GM18867 (cell line): ENCODE measurements around the gene GDI1.
"Not testable (repeated sequence)": the region's sequence is repeated elsewhere in the genome, so short reads cannot be mapped to it uniquely, and the experiment has no call there.

Experiments
- ATAC-seq: cut with Tn5 transposase; IDR thresholded peaks from one replicate; pipeline ENCODE4 v1.9.1; 2021; ENCODE audit warnings: mild to moderate bottlenecking, moderate library complexity; ENCODE audit not compliant: unreplicated experiment

Gene GDI1

GRCh38 chrX:154436983-154437752, at the start of gene GDI1:
GDI1 (plus strand) TSS chrX:154437154; CDS start chrX:154437255, 101 bp downstream.
- peak; percentile 38 for ATAC-seq

DNA sequence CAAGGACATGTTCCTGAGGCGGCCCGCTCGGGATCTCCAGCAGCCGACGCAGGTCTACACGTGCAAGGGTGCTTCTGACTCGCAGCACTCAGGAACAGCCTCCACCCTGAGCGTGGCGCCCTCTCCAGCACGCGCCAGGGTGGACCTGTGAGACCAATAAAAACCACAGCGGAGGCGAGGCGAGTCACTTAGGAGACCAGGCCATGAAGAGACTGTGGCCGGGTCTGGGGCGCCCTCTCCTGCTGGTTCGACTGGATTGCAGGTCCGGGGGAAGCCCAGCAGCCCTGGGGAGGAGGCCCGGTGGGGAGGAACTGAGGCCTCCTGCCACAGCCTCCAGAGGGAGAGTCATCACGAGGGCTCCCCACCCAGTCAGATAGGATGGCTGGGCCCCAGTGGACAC, 48.9 kb upstream of the GDI1 start:
- peak; percentile 30 for ATAC-seq

DNA sequence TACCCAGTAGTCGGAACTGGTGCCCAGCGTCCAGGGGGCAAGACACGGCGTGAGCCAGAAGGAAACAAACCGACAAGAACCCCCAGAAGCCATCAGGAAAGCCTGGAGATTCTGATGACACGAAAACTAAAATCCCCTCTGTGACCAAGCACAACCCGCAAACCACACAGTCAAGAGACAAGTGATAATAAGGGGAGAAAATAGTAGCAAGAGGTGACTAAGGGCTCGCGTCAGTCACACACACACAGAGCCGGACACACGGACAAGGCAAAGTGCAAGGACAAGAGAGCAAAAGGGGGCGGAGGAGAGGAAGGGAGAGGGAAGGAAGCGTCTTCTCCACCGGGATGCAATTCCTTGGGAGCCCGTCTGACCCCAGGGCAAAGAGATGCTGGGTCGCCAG, 48.3 kb upstream of the GDI1 start:
- not testable (repeated sequence) for ATAC-seq

- peak; percentile 67 for ATAC-seq
Observed at GRCh38 chrX:154389812-154390747, 46.9 kb upstream of the GDI1 start.

DNA sequence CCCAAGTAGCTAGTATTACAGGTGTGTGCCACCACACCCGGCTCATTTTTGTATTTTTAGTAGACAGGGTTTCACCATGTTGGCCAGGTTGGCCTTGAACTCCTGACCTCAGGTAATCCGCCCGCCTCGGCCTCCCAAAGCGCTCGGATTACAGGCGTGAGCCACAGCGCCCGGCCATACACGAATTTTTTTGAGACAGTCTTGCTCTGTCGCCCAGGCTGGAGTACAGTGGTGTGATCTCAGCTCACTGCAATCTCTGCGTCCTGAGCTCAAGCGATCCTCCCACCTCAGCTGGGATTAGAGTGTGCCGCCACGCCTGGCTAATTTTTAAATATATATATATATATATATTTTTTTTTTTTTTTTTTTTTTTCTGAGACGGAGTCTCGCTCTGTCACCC, 40.6 kb upstream of the GDI1 start:
- ATAC-seq, result not testable (repeated sequence)

- peak; percentile 47 for ATAC-seq
Observed at GRCh38 chrX:154396973-154397887, 39.7 kb upstream of the GDI1 start.

GRCh38 chrX:154397888-154398667, 38.9 kb upstream of the GDI1 start, which contains the start of gene RPL10:
RPL10 (plus strand) TSS chrX:154398377; CDS start chrX:154398520, 143 bp downstream.
- peak; percentile 72 for ATAC-seq

DNA sequence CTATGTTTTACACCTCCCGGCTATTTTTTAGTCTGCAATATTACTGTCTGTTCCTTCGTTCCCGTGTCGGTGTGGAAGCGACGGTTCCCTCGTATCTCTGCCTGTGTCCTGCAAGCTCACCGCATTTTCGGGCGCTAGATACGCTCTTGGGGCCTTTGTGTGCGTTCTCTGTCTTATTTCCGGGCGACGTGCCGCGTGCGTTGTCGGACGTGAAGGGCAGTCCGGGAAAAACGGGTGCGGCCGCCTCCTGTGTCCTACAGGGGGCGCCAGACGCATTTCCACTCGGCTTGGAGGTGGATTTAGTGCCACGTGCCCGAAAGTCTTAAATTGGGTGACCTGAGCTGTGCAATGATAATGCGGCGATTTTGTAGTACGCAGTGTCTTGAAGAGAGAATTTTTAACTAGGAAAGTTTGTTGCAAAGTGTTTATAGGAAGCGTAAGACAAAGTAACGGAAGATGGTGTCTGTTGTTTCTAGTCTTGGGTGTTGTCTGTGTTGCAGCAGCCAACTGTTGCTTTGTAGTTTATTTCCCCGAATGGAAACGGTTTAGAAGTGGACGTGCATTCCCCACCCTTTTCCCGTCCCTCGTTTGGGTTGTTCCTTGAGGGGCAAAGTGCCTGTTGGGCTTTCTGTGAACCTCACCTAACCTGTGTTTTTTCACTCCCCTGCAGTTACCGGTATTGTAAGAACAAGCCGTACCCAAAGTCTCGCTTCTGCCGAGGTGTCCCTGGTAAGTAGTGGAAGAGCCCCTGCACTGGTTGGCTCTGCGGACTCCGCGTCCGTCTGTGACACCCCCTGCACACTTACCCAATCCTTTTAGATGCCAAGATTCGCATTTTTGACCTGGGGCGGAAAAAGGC, 38.1 kb upstream of the GDI1 start:
- peak; percentile 22 for ATAC-seq

DNA sequence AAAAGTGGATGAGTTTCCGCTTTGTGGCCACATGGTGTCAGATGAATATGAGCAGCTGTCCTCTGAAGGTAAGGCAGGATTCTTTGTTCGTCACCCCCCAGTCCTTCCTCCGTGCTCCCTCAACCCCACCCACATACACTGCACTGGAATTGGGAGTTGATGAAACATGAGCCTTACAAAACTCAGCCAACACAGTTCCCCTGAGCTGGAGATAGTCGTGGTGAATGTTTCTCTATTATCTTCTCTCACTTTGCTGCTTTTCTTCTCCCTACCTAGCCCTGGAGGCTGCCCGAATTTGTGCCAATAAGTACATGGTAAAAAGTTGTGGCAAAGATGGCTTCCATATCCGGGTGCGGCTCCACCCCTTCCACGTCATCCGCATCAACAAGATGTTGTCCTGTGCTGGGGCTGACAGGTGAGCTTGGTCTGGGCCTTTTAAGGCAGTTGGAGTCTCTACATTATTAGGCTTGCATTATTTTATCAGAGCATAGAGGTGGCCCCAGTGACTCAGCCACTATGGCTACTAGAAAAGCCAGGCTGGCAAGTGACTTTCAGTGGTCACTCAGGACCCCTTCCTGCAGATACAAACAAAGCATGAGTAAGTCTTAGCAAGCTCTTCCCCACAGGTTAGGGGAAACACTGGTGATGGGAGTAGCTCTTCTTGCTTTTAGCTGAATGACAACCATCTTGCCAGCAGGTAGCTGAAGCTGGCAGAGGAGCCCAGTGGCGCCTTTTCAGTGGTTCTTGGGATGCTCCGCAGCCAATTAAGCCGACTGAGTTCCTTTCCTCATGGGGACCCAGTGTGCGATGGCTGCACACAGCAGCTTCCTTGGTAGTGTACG, 37.2 kb upstream of the GDI1 start:
- ATAC-seq, result no peak

DNA sequence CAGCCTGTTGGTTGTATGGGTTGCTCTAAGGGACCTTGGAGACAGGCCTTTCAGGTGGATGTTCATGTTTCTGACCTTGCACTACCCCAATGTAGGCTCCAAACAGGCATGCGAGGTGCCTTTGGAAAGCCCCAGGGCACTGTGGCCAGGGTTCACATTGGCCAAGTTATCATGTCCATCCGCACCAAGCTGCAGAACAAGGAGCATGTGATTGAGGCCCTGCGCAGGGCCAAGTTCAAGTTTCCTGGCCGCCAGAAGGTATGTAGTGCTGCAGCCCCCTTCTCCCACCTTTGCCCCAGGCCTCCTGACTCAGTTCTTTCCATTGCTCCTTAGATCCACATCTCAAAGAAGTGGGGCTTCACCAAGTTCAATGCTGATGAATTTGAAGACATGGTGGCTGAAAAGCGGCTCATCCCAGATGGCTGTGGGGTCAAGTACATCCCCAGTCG, 36.6 kb upstream of the GDI1 start:
- ATAC-seq, result not testable (repeated sequence)

DNA sequence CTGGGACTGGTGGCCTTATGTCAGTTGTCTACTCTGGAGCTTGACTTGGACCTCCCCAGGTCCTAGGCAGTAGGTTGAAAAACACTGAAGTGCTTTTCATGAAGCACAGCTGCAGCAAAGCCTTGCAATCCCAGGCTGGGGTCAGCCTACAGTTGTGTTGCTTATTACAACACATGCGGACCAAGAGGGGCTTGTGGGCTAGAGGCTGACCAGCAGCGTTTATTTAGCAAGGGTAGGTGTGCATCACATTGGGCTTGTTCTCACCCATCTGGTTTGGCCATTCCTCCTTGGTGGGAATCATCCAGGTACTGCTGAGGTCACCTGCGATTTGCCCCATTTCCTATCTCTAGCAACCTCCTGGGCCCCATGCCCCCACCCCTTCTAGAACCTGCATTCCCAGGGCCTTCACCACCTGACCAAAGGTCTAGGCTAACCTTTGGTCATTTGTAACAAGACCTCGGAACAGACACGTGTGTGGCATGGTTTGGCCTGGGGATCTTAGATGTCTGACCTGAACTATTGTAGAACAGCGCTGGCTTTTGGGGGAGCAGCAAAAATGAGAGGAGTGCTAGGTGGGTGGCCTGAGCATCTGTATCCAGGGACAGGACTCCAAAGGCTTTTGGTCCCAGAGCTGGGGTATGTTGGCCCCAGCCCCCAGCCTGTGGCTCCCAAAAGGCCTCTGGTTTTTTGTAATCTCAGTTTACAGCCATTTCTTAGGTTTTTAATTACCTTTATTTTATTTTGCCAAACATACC, 35.7 kb upstream of the GDI1 start:
- no peak for ATAC-seq

DNA sequence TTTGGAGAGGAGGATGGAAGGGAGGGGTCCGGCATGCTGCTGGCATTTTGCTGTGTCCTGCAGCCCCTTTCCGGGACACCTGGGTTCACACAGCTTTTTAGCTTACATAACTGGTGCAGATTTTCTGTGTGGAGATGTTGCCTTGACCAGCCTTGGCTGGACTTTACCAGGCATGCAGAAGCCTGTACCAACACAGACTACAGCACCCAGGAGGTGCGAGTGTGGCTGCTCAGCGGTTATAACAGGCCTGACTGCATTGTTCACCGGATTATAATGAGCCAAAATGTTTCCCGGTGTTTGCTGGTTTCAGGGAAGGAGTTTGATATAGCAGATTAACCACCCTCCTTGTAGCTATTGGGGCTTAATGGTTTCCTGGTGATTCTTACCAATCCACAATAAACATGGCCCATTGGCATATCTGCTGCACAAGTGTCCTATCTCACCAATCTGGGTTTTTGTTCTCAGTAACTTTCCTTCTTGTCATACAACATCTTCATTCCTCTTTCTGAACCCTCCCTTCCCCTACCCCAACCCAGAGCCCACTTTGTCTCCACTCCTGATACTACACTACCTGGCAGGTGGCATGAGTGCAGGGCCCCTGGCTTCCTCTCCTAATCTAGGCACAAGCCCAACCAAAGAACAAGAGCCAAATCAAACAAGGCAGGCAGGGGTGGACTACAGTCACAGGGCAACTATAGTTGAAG, 34.9 kb upstream of the GDI1 start:
- ATAC-seq, result no peak

DNA sequence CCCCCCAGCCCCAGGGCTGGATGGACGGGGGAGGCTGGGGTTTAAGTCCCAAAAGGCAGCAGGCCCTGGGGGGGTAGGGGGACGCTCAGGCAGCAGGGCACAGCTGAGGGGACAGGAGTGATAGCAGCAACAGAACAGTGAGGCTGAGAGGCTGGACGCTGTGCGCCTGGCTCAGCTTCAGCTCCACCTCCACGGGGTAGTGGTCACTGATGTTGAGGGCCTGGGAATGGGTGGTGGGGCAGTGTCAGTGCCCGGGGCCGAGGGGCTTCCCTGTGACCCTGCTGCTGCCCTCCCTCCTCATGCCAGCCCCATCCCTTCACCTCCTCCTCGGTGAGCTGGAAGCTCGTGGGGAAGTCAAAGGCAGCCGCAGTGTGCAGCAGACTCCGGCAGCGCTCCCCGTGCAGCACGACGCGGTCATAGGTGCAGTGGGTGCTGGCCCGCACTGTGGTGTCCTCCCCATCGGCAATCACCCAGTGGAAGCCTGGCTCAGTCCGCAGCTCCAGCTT, 34.3 kb upstream of the GDI1 start:
- no peak for ATAC-seq

DNA sequence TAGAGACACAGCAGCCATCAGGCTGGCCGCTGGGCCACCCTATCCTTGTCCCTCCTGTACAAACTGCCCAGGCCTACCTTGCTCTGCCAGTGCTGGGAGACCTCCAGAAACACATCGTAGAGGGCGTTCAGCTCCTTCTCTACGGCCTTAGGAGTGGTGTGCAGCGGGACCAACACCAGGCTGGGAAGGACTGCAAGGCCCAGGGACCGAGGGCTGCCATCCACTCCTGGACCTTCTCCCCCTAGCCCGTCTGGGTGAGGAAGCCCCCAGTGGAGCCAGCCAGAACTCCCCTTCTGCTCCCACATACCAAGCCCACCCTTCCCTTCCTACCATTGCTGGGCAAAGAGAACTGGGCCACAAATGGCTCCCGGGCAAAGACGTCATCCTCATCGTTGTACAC, 33.8 kb upstream of the GDI1 start:
- ATAC-seq, result no peak

DNA sequence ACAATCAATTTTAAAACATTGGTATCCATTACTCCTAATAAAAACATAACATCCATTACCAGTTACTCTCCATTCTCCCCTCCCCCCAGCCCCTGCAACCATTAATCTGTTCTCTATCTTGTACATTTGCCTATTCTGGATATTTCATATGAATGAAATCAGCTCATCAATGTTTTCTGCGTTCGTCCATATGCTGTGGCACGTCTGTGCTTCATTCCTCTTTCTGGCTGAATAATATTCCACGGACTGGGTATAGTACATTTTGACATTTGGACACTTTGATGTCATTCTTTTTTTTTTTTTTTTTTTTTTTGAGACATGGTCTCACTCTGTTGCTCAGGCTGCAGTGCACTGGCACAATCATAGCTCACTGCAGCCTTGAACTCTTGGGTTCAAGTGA, 33.1 kb upstream of the GDI1 start:
- no peak for ATAC-seq

- ATAC-seq, result no peak
Observed at GRCh38 chrX:154404625-154405192, 32.2 kb upstream of the GDI1 start.
